Neural progenitor cell (in vitro differentiated cells): ENCODE results near the gene CADM1. TPM values are rescaled to one million over a fixed set of nuclear protein-coding genes. Genes with fewer than 3 reads are reported as not detected.

Experiments used
- DNase-seq: peaks from one replicate; pipeline ENCODE4 v3.0.0-alpha.2; 2016; ENCODE audit warnings: low spot score
- H2AFZ ChIP-seq: fragments of 200-600 bp; sonication (generic); replicated peaks from 2 replicates; pipeline ENCODE4 v1.6.1; 2016; ENCODE audit warnings: antibody characterized with exemption
- H3F3A ChIP-seq: fragments of 200-600 bp; sonication (generic); 2 replicates; pipeline ENCODE4 v1.6.1; 2016; ENCODE audit warnings: antibody characterized with exemption, low read depth
- H3K27ac ChIP-seq: fragments of 200-600 bp; sonication (generic); 2 replicates; pipeline ENCODE4 v1.5.1; 2016; ENCODE audit warnings: mild to moderate bottlenecking
- H3K27me3 ChIP-seq: fragments of 200-600 bp; sonication (generic); 2 replicates; pipeline ENCODE4 v1.6.1; 2016; ENCODE audit warnings: mild to moderate bottlenecking, moderate library complexity
- H3K36me3 ChIP-seq: fragments of 200-600 bp; sonication (generic); 2 replicates; pipeline ENCODE4 v1.5.1; 2016
- H3K4me1 ChIP-seq: fragments of 200-600 bp; sonication (generic); 2 replicates; pipeline ENCODE4 v1.6.1; 2016; ENCODE audit warnings: mixed run types
- H3K4me2 ChIP-seq: fragments of 200-600 bp; sonication (generic); 2 replicates; pipeline ENCODE4 v1.6.1; 2016
- H3K4me3 ChIP-seq: fragments of 200-600 bp; sonication (generic); 2 replicates; pipeline ENCODE4 v1.5.1; 2016
- H3K79me2 ChIP-seq: fragments of 200-600 bp; sonication (generic); 2 replicates; pipeline ENCODE4 v1.6.1; 2016; ENCODE audit warnings: low read depth
- H3K9ac ChIP-seq: fragments of 200-600 bp; sonication (generic); 2 replicates; pipeline ENCODE4 v1.6.1; 2016
- H3K9me3 ChIP-seq: fragments of 200-600 bp; sonication (generic); 2 replicates; pipeline ENCODE4 v1.5.1; 2016; ENCODE audit warnings: low read depth
- H4K20me1 ChIP-seq: fragments of 200-600 bp; sonication (generic); 2 replicates; pipeline ENCODE4 v1.6.1; 2016; ENCODE audit warnings: low read depth
- H3K27ac Mint-ChIP-seq: 3 replicates; pipeline ENCODE4 v1.8.0; 2021; ENCODE audit warnings: mixed read lengths
- H3K27me3 Mint-ChIP-seq: 2 replicates; pipeline ENCODE4 v1.8.0; 2022; ENCODE audit warnings: low read depth, mild to moderate bottlenecking, inconsistent platforms, moderate library complexity, mixed read lengths; ENCODE audit not compliant: insufficient read depth
- H3K36me3 Mint-ChIP-seq: 3 replicates; pipeline ENCODE4 v1.8.0; 2021; ENCODE audit warnings: mixed read lengths
- H3K4me1 Mint-ChIP-seq: 3 replicates; pipeline ENCODE4 v1.8.0; 2021; ENCODE audit warnings: mixed read lengths
- H3K4me3 Mint-ChIP-seq: 3 replicates; pipeline ENCODE4 v1.8.0; 2021; ENCODE audit warnings: mild to moderate bottlenecking, moderate library complexity, mixed read lengths
- H3K9me3 Mint-ChIP-seq: 3 replicates; pipeline ENCODE4 v1.8.0; 2020; ENCODE audit warnings: mixed read lengths
- CTCF ChIP-seq: fragments of 200-600 bp; sonication (generic); IDR thresholded peaks from 2 replicates; pipeline ENCODE4 v1.5.1; 2017; ENCODE audit warnings: antibody characterized with exemption, mild to moderate bottlenecking
- EZH2 ChIP-seq: fragments of 200-600 bp; sonication (generic); IDR thresholded peaks from 2 replicates; pipeline ENCODE4 v1.6.1; 2017; ENCODE audit warnings: antibody characterized with exemption, mild to moderate bottlenecking, moderate library complexity
- EZH2phosphoT487 ChIP-seq: fragments of 200-600 bp; sonication (generic); IDR thresholded peaks from 2 replicates; pipeline ENCODE4 v1.6.1; 2017; ENCODE audit warnings: antibody characterized with exemption
- total RNA-seq: library from RNA; depleted of rRNA; stranded (reverse); fragments of >200 nt; gene quantifications from 2 replicates; pipeline ENCODE4 v1.2.3, GENCODE V29; 2015; ENCODE audit warnings: low replicate concordance

The CADM1 gene
- total RNA-seq, 1 donor from 2014 or later: 123 TPM

- no peak overlapping the region for H3K4me3 Mint-ChIP-seq
These were observed 6.9 kb downstream of the CADM1 start for GRCh38 chr11:115497303-115497702.

GRCh38 chr11:115496892-115497291, 7.3 kb downstream of the CADM1 start:
- Histone ChIP-seq H4K20me1 (peaks cover 56% of the 10 kb centered on the region), H3K4me2 (no peak overlapping the region), H3K9me3 (no peaks in the 10 kb centered on the region), H3K27ac (no peak overlapping the region), H3K36me3 (no peaks in the 10 kb centered on the region), H3K4me3 (no peak overlapping the region), H3K4me1 (peaks cover 23% of the 10 kb centered on the region), H3K27me3 (peaks cover 21% of the 10 kb centered on the region), H3F3A (no peaks in the 10 kb centered on the region), H3K79me2 (peaks cover 97% of the 10 kb centered on the region), H3K9ac (no peak overlapping the region), H2AFZ (no peak overlapping the region)
- peak; percentile 37 for DNase-seq
- Mint-ChIP-seq H3K4me1 (no peaks in the 10 kb centered on the region), H3K9me3 (no peaks in the 10 kb centered on the region), H3K27ac (no peak overlapping the region), H3K4me3 (no peak overlapping the region), H3K27me3 (no peaks in the 10 kb centered on the region), H3K36me3 (peaks cover 23% of the 10 kb centered on the region)
- TF ChIP-seq EZH2 (no peak), CTCF (no peak), EZH2phosphoT487 (no peak)

More at GRCh38 chr11:115497303-115497702, 6.9 kb downstream of the CADM1 start:
- Histone ChIP-seq H3K36me3 (no peaks in the 10 kb centered on the region), H2AFZ (no peak overlapping the region), H3K9me3 (no peaks in the 10 kb centered on the region), H3K9ac (no peak overlapping the region), H3K27ac (no peak overlapping the region), H4K20me1 (peaks cover 60% of the 10 kb centered on the region), H3K79me2 (peaks cover 97% of the 10 kb centered on the region), H3K4me2 (no peak overlapping the region), H3K4me3 (no peak overlapping the region), H3K27me3 (peaks cover 25% of the 10 kb centered on the region), H3F3A (no peaks in the 10 kb centered on the region), H3K4me1 (peaks cover 25% of the 10 kb centered on the region)
- H3K27me3 Mint-ChIP-seq: no peaks in the 10 kb centered on the region
- DNase-seq: no peak
- peaks cover 23% of the 10 kb centered on the region for H3K36me3 Mint-ChIP-seq
- no peak overlapping the region for H3K27ac Mint-ChIP-seq
- no peaks in the 10 kb centered on the region for H3K9me3 Mint-ChIP-seq
- TF ChIP-seq CTCF (no peak), EZH2phosphoT487 (no peak), EZH2 (no peak)
- H3K4me1 Mint-ChIP-seq: no peaks in the 10 kb centered on the region

GRCh38 chr11:115493905-115494304, 10.3 kb downstream of the CADM1 start:
- H4K20me1 ChIP-seq: peaks cover 26% of the 10 kb centered on the region

More at GRCh38 chr11:115493905-115494304, 10.3 kb downstream of the CADM1 start:
- Histone ChIP-seq H3K4me2 (no peak overlapping the region), H3K36me3 (no peaks in the 10 kb centered on the region), H3K27me3 (no peaks in the 10 kb centered on the region), H3K79me2 (peaks cover 73% of the 10 kb centered on the region), H3K27ac (no peak overlapping the region), H2AFZ (no peak overlapping the region), H3K9me3 (no peaks in the 10 kb centered on the region), H3K4me3 (no peak overlapping the region), H3K9ac (no peak overlapping the region), H3K4me1 (peaks cover 7% of the 10 kb centered on the region), H3F3A (no peaks in the 10 kb centered on the region)
- H3K36me3 Mint-ChIP-seq: peaks cover 37% of the 10 kb centered on the region
- no peaks in the 10 kb centered on the region for H3K27me3 Mint-ChIP-seq
- DNase-seq: no peak
- no peak overlapping the region for H3K4me3 Mint-ChIP-seq
- no peak for TF ChIP-seq EZH2
- TF ChIP-seq EZH2phosphoT487: no peak
- no peak for TF ChIP-seq CTCF
- H3K27ac Mint-ChIP-seq: no peak overlapping the region
- no peaks in the 10 kb centered on the region for H3K9me3 Mint-ChIP-seq
- H3K4me1 Mint-ChIP-seq: no peaks in the 10 kb centered on the region
